Effector memory CD8-positive, alpha-beta T cell (primary cell): ENCODE measurements around the gene HTR4.
"Not testable (repeated sequence)": the region's sequence is repeated elsewhere in the genome, so short reads cannot be mapped to it uniquely, and the experiment has no call there.

Source experiments
- ATAC-seq: fragments of 150-1000 bp; cut with Tn5 transposase; replicated peaks from 2 replicates; pipeline ENCODE4 v1.10.0; 2021; ENCODE audit warnings: mild to moderate bottlenecking, moderate library complexity
- DNase-seq, 3 experiments: peaks; one replicate each; pipeline ENCODE4 v3.0.0; 2021
- H3K27ac Mint-ChIP-seq, 2 donors: one replicate each; pipeline ENCODE4 v1.8.0; 2022; ENCODE audit warnings: mild to moderate bottlenecking in 2 of 2, mixed read lengths in 2 of 2, moderate library complexity in 2 of 2
- H3K27me3 Mint-ChIP-seq, 2 donors: one replicate each; pipeline ENCODE4 v1.8.0; 2022; ENCODE audit warnings: mixed read lengths in 2 of 2
- H3K36me3 Mint-ChIP-seq: one replicate; pipeline ENCODE4 v1.8.0; 2022; ENCODE audit warnings: mild to moderate bottlenecking, moderate library complexity, mixed read lengths; ENCODE audit not compliant: insufficient read depth
- H3K4me1 Mint-ChIP-seq, 2 donors: one replicate each; pipeline ENCODE4 v1.8.0; 2022; ENCODE audit warnings: low read depth in 2 of 2, mixed read lengths in 2 of 2
- H3K4me3 Mint-ChIP-seq, 2 donors: one replicate each; pipeline ENCODE4 v1.8.0; 2022; ENCODE audit warnings: mild to moderate bottlenecking in 2 of 2, mixed read lengths in 2 of 2, moderate library complexity in 2 of 2
- H3K9me3 Mint-ChIP-seq, 2 donors: one replicate each; pipeline ENCODE4 v1.8.0; 2022; ENCODE audit warnings: mixed read lengths in 2 of 2

The HTR4 gene

DNA sequence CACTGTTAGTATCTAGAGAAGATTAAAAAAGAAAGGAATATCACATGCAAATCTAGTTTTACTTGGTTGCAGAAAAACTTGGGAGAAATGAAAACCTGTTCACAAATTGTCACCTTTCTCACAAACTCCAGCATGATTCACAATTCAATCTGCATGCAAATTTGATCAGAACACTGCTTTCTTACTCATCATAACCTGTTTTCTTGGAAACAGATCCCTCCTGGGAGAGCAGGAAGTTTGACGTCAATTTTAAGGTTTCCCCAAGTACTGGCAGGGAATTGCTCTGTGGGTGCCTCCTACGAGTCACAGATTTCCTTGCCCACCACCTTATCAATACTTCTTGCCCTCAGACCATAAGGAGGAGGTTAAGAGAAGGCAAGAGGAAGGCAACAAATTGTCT is 30.2 kb upstream of the HTR4 start:
- H3K36me3 Mint-ChIP-seq: no peaks in the 10 kb centered on the region
- H3K27me3 Mint-ChIP-seq: peaks cover 30 to 65% of the 10 kb centered on the region in 2 donors
- no peaks in the 10 kb centered on the region for H3K4me1 Mint-ChIP-seq
- peaks cover 0 to 2% of the 10 kb centered on the region in 2 donors for H3K9me3 Mint-ChIP-seq
- no peak overlapping the region for H3K27ac Mint-ChIP-seq
- no peak for DNase-seq
- no peak for ATAC-seq
- H3K4me3 Mint-ChIP-seq: no peak overlapping the region

DNA sequence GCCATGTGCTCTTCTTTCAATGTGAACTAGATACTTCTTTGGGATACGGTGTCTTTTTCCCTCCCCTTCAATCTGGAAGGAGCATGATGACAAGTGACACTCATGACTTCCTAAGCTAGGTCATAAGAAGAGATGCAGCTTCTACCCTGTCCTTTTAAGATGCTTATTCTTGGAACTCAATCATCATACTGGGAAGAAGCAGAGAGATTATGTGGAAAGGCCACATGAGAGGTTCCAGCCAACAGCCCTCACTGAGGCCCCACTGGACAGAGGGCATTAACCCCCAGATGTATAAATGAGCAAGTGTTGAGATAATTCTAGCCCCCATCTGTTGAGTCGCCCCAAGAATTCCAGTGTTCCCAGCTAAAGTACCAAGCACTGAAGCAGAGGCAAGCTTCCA is 29.3 kb upstream of the HTR4 start:
- Mint-ChIP-seq H3K4me1 (no peaks in the 10 kb centered on the region), H3K36me3 (no peaks in the 10 kb centered on the region), H3K4me3 (no peak overlapping the region), H3K9me3 (peaks cover 0 to 2% of the 10 kb centered on the region in 2 donors), H3K27me3 (peaks cover 26 to 57% of the 10 kb centered on the region in 2 donors), H3K27ac (no peak overlapping the region)
- DNase-seq (no peak), ATAC-seq (no peak)

DNA sequence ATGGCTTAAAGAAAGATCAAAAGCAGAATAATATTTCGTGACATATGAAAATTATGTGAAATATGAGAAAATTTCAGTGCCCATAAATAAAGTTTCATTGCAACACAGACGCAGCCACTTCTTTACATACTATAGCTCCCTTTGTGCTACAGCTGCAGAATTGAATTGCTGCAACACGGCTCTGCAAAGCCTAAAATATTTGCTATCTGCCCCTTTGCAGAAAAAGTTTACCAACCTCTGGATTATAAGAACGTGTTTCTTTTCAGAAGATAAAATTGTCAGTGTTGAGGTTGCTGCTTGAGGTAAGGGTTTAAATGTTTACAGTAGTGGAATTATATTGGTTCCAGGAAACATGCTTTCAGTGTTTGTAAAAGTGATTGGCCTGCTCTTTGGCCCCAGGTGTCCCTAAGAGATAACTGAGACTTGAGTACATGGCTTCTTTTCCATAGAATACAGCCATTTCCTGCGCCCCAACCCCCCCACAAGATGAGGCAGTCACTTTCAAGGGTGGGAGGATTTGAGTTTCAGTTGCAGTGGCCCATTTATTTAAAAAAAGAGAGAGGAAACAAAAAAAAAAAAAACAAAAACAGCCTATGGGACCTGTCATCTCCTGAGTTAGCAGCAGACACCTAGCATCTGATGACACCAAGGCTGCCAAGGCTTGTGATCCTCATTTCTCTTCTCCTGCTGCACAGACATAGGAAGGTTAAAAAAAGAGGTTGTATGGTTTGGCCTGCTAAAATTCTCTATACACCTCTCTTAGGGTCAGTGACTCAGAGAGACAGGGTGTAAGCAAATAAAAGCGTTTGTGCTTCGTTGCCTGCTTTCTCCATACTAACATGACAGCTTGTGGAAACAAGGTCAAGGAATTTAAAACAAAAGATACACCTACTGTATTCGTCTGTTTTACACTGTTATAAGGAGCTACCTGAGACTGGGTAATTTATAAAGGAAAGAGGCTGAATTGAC is 28.0 kb upstream of the HTR4 start:
- no peaks in the 10 kb centered on the region for H3K4me1 Mint-ChIP-seq

DNA sequence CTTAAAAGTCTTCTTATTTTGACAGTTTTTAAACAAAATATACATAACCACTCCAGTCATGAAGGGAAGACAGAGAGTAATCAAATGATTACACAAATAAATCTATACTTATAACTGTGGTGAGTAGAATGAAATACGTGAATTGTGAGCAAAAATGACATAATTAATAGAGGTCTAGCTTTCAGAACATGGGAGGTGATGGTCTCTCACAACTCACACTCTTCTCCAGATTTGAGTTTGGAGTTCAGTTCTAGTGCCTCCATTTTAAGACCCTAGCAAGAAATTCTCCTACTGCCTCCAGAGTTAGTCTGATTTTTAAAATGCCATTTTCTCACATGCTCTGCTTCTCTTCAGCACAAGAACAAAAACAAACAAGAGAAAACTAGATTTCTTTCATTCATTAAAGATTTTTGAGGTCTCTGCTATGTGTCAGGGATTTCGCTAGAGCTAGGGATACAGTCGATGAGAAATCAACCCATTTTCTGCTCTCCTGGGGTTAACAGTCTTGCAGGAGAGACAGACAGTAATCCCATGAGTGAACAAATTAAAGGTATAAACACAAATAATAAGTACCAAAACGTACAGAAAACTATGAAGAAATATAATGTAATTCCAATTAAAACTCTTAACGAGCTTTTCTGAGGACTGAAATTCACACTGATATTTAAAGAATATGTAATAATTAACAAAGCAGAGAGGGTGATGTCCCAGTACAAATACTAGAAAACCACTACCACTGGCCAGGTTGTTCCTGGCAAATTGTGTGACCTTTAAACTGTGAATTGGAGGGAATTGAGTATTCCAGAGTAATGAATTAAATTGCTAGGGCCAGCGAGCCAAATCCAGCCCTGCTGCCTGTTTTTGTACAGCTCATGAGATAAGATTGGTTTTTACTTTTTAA is 27.1 kb upstream of the HTR4 start:
- Mint-ChIP-seq H3K27ac (no peak overlapping the region), H3K36me3 (no peaks in the 10 kb centered on the region), H3K9me3 (no peaks in the 10 kb centered on the region), H3K27me3 (peaks cover 22 to 40% of the 10 kb centered on the region in 2 donors), H3K4me1 (no peaks in the 10 kb centered on the region), H3K4me3 (no peak overlapping the region)
- ATAC-seq (no peak), DNase-seq (no peak)

More for the DNA sequence above, 28.0 kb upstream of the HTR4 start:
- peaks cover 23 to 50% of the 10 kb centered on the region in 2 donors for H3K27me3 Mint-ChIP-seq
- no peak overlapping the region for H3K4me3 Mint-ChIP-seq
- H3K27ac Mint-ChIP-seq: no peak overlapping the region
- H3K9me3 Mint-ChIP-seq: no peaks in the 10 kb centered on the region
- ATAC-seq (no peak), DNase-seq (no peak)
- no peaks in the 10 kb centered on the region for H3K36me3 Mint-ChIP-seq

DNA sequence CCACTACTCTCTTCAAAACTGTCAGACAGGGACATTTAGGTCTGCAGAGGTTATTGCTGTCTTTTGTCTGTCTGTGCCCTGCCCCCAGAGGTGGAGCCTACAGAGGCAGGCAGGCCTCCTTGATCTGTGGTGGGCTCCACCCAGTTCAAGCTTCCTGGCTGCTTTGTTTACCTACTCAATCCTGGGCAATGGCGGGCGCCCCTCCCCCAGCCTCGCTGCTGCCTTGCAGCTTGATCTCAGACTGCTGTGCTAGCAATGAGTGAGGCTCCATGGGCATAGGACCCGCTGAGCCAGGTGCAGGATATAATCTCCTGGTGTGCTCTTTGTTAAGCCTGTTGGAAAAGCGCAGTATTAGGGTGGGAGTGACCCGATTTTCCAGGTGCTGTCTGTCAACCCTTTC is 19.4 kb upstream of the HTR4 start:
- not testable (repeated sequence) for H3K36me3 Mint-ChIP-seq, ATAC-seq, H3K4me1 Mint-ChIP-seq, DNase-seq, H3K9me3 Mint-ChIP-seq, H3K4me3 Mint-ChIP-seq, H3K27ac Mint-ChIP-seq
- H3K27me3 Mint-ChIP-seq: peaks cover 11 to 49% of the 10 kb centered on the region in 2 donors

DNA sequence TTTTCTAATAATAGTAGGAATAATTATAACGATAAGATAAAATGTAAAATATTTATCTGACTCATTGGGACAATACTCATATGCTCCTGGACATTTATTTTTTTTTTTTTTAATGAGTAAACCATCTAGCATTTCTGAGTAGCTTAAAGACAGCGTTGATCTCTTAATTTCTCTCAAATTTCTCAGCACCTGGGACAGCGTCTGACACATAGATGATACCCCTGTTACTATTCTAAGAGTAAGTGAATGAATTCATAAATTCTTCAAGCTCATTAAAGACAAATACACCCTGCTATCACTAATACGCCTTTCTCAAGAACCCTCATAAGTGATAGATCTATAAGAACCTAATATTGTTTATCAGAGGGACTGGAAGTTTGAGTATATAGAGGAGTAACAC is 12.0 kb upstream of the HTR4 start:
- H3K9me3 Mint-ChIP-seq: no peaks in the 10 kb centered on the region
- peaks cover 12 to 30% of the 10 kb centered on the region in 2 donors for H3K27me3 Mint-ChIP-seq
- ATAC-seq (no peak), DNase-seq (no peak)
- no peaks in the 10 kb centered on the region for H3K36me3 Mint-ChIP-seq
- no peak overlapping the region for H3K27ac Mint-ChIP-seq
- no peaks in the 10 kb centered on the region for H3K4me1 Mint-ChIP-seq
- H3K4me3 Mint-ChIP-seq: no peak overlapping the region

DNA sequence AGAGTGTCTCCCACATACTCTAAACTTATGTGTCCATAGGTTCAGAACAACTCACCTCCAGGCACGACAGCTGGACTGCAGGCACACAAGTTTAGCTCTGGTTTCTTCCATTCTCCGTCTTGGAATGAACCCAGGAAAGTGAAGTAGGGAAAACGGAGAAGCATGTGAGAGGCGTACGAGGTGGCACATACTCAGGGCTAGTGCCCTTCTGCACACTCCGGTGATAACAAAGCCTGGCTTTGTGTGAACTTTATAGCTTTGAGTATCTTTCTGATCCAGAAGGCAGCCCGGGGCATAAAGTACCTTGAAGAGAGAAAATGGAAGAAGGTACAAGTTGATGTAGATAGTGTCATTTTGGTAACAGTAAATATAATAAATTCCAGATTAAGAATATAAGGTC is 11.1 kb upstream of the HTR4 start:
- Mint-ChIP-seq H3K4me3 (no peak overlapping the region), H3K27me3 (peaks cover 17 to 31% of the 10 kb centered on the region in 2 donors), H3K27ac (no peak overlapping the region), H3K9me3 (no peaks in the 10 kb centered on the region), H3K36me3 (no peaks in the 10 kb centered on the region), H3K4me1 (no peaks in the 10 kb centered on the region)
- no peak for ATAC-seq
- no peak for DNase-seq

DNA sequence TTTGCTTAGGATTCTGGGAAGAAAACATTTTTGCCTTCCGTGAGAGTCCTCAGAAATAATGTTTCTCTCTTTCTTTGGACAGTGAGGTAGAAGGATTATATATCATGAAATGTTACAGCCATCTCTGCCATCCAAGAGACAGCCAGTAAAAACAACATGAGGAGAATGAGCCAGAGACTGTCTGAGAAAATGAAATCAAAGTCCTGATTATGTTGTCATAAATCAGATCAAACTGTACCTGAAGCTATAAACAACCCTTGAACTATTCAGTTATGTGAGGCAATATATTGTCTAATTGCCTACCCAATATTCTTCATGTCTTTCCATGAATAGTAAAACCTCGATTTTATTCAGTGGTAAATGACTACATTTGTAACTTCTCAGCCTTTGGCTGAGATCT is 9.2 kb upstream of the HTR4 start:
- no peaks in the 10 kb centered on the region for H3K36me3 Mint-ChIP-seq
- H3K27ac Mint-ChIP-seq: no peak overlapping the region
- H3K27me3 Mint-ChIP-seq: peaks cover 31 to 41% of the 10 kb centered on the region in 2 donors
- DNase-seq (no peak), ATAC-seq (no peak)
- no peak overlapping the region for H3K4me3 Mint-ChIP-seq
- H3K9me3 Mint-ChIP-seq: no peaks in the 10 kb centered on the region
- H3K4me1 Mint-ChIP-seq: no peaks in the 10 kb centered on the region

DNA sequence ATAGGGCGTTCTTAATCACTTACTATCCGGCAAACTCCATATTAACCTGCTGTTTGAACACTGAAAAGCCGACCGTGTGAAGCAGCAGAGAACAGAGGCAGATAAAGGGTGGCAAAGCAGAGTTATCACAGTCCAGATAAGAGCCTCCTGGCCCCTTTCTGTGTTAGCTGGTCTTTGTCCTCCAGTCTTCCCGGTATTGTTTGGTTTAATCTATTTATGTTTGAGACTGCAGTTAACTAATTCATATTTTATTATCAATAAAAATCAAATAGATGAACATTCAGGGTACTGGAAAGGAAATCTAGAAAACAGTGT is 6.0 kb upstream of the HTR4 start:
- Mint-ChIP-seq H3K9me3 (no peaks in the 10 kb centered on the region), H3K4me3 (no peak overlapping the region), H3K27ac (no peak overlapping the region), H3K4me1 (no peaks in the 10 kb centered on the region), H3K36me3 (no peaks in the 10 kb centered on the region), H3K27me3 (peaks cover 41 to 45% of the 10 kb centered on the region in 2 donors)
- DNase-seq (no peak), ATAC-seq (no peak)

DNA sequence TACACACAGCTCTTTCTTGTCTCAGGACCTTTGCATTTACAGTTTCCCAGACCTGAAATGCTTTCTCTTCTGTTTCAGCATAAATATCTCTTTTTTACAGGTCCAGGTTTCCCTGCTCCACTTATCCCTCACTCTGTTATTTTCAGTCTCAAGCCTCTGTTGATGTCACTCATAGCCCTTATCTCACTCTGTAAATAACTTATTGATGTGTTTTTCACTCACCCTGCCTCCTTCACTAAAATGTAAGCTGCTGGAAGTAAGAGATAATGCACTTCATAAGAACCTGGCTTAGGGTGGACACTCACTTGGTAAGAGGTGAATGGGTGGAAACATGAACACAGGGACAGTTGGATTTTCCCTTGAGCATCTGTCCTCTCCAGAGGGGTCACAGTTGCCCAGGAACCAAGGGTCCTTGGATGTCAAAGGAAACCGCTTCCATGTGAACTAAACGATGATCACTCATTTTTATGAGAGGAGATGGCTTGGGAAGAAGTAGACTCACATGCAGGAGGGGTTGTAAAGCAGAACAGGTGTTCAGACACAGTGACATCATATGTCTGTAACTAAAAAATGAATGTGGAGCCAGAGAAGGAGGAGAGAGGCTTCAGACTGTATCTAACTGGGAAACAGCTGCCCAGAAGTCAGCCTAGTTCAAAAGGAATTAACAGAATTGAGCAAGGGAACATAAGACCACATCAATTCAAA is 5.5 kb upstream of the HTR4 start:
- no peak for ATAC-seq
- no peak overlapping the region for H3K4me3 Mint-ChIP-seq
- H3K4me1 Mint-ChIP-seq: no peaks in the 10 kb centered on the region
- no peak overlapping the region for H3K27ac Mint-ChIP-seq
- no peaks in the 10 kb centered on the region for H3K9me3 Mint-ChIP-seq
- no peaks in the 10 kb centered on the region for H3K36me3 Mint-ChIP-seq
- peaks cover 46 to 49% of the 10 kb centered on the region in 2 donors for H3K27me3 Mint-ChIP-seq
- DNase-seq: no peak

DNA sequence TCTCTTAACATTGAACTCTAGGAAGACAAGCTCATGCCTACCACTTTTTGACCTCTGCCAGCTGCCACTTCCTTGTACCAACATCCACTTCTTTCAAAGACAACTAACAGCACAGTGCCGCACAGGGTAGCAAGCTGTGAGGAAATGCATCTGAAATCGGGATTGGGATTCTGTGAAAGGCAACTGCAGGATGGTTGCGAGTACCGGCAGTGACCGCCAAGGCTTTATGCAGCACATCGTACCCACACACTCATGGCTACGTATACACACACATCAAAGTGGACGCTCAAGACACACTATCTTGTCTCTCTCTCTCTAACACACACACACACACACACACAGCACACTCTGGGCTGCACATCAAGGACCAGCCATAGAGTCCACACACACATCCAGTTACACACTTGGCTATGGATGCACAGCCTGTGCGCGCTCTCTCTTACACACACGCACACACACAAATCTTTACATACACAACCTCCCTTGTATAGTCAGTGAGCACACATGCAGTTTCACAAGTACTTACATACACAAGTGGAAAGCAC is 964 bp downstream of the HTR4 start:
- ATAC-seq (no peak), DNase-seq (no peak)
- Mint-ChIP-seq H3K36me3 (no peaks in the 10 kb centered on the region), H3K27ac (no peak overlapping the region), H3K9me3 (no peaks in the 10 kb centered on the region), H3K4me3 (no peak overlapping the region), H3K27me3 (peaks cover 45 to 54% of the 10 kb centered on the region in 2 donors), H3K4me1 (no peaks in the 10 kb centered on the region)

DNA sequence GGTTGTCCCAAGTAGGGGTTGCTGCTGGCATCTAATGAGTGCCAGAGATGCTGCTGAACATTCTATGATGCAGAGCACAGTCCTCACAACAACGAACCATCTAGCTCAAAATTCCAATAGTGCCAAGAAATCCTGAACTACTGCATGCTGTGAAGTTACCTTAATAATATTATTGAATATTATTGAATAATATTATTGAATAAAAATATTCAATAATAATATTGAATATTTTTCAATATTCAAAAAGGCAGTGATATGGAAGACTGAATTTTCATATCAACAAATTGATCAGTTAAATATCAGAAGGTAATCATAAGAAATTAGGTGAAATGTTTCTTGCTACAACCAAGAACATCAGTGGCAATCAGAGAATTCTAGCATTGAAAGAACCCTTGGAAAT is 2.8 kb downstream of the HTR4 start:
- Mint-ChIP-seq H3K36me3 (no peaks in the 10 kb centered on the region), H3K27ac (no peak overlapping the region), H3K27me3 (peaks cover 51 to 66% of the 10 kb centered on the region in 2 donors), H3K4me3 (no peak overlapping the region), H3K4me1 (no peaks in the 10 kb centered on the region), H3K9me3 (no peaks in the 10 kb centered on the region)
- ATAC-seq (no peak), DNase-seq (no peak)

DNA sequence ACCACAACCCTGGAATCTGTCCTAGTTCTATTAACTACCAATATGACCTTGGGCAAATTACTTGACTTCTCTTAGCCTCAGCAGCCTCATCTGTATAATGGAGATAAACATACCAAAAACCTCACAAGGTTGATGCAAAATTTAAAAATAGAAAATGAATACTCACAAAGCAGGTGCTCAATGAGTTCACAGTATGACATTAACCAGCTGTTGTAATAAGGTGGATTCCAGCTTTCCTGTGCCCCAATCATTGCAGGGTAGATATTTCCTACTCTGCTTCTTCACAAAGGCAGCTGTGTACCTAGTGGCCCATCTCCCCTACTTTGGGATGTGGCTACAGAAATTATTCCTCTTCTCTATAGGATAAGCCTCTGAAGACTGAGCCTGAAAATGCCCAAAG is 8.8 kb downstream of the HTR4 start:
- H3K4me3 Mint-ChIP-seq: no peak overlapping the region
- no peaks in the 10 kb centered on the region for H3K36me3 Mint-ChIP-seq
- no peak overlapping the region for H3K27ac Mint-ChIP-seq
- peaks cover 60 to 65% of the 10 kb centered on the region in 2 donors for H3K27me3 Mint-ChIP-seq
- no peak for DNase-seq
- no peaks in the 10 kb centered on the region for H3K9me3 Mint-ChIP-seq
- no peak for ATAC-seq
- H3K4me1 Mint-ChIP-seq: no peaks in the 10 kb centered on the region
